ENCODE results near the gene MS4A7.
A peak's percentile ranks its signal among the peaks of the same experiment; 100 is the strongest.
"Not testable (repeated sequence)": the region's sequence is repeated elsewhere in the genome, so short reads cannot be mapped to it uniquely, and the experiment has no call there.

MS4A7 gene

GRCh38 chr11:60363542-60364470 is 14.5 kb upstream of the MS4A7 start:
- no peak overlapping the region for H3K9ac ChIP-seq (ENCODE audit: low read depth, low read length, poor library complexity, severe bottlenecking)
- H3K36me3 ChIP-seq (ENCODE audit: insufficient read depth, low read length): no peaks in the 10 kb centered on the region
- no peaks in the 10 kb centered on the region for H3K79me2 ChIP-seq (ENCODE audit: insufficient read depth, low read length)
- H3K27me3 ChIP-seq (ENCODE audit: insufficient read depth, low read length, poor library complexity, severe bottlenecking): no peaks in the 10 kb centered on the region
- H3K4me2 ChIP-seq (ENCODE audit: low read depth, low read length, poor library complexity, severe bottlenecking): no peak overlapping the region
- peak overlapping the region; percentile 50; the same call in 1 of the 2 replicates for H2AFZ ChIP-seq (ENCODE audit: low read length)
- peaks cover 3% of the 10 kb centered on the region for H3K4me1 ChIP-seq (ENCODE audit: insufficient read depth, low read length, poor library complexity, severe bottlenecking)
- peaks cover 5% of the 10 kb centered on the region; the same call in 1 of the 2 replicates for H3K9me3 ChIP-seq (ENCODE audit: insufficient read depth, low read depth, low read length)
- no peak overlapping the region for H3K4me3 ChIP-seq (ENCODE audit: low read length, poor library complexity, severe bottlenecking)
- no peaks in the 10 kb centered on the region for H4K20me1 ChIP-seq (ENCODE audit: insufficient read depth, low read length, poor library complexity, severe bottlenecking)
- no peaks in the 10 kb centered on the region for H3F3A ChIP-seq (ENCODE audit: low read depth)
- no peaks in the 10 kb centered on the region for H3K9me2 ChIP-seq (replicated peaks; ENCODE audit: low read depth, low read length)
- no peak for TF ChIP-seq EZH2phosphoT487 (IDR thresholded peaks at IDR 0.05; ENCODE audit: borderline replicate concordance)
- peak; percentile 84 for TF ChIP-seq CTCF (conservative IDR thresholded peaks at IDR 0.05; ENCODE audit: low read length)

- not testable (repeated sequence) for H4K20me1 ChIP-seq (ENCODE audit: insufficient read depth, low read length, poor library complexity, severe bottlenecking); H3K4me1 ChIP-seq (ENCODE audit: insufficient read depth, low read length, poor library complexity, severe bottlenecking); H3K4me2 ChIP-seq (ENCODE audit: low read depth, low read length, poor library complexity, severe bottlenecking); H3K9ac ChIP-seq (ENCODE audit: low read depth, low read length, poor library complexity, severe bottlenecking); H2AFZ ChIP-seq (ENCODE audit: low read length); H3F3A ChIP-seq (ENCODE audit: low read depth); H3K79me2 ChIP-seq (ENCODE audit: insufficient read depth, low read length); H3K27me3 ChIP-seq (ENCODE audit: insufficient read depth, low read length, poor library complexity, severe bottlenecking); H3K9me3 ChIP-seq (ENCODE audit: insufficient read depth, low read depth, low read length); H3K4me3 ChIP-seq (ENCODE audit: low read length, poor library complexity, severe bottlenecking); H3K9me2 ChIP-seq (replicated peaks; ENCODE audit: low read depth, low read length); H3K36me3 ChIP-seq (ENCODE audit: insufficient read depth, low read length)
Observed at GRCh38 chr11:60366262-60366904, 11.9 kb upstream of the MS4A7 start.

- no peaks in the 10 kb centered on the region for H3K79me2 ChIP-seq (ENCODE audit: insufficient read depth, low read length)
- no peaks in the 10 kb centered on the region for H3K36me3 ChIP-seq (ENCODE audit: insufficient read depth, low read length)
- H3K9me2 ChIP-seq (replicated peaks; ENCODE audit: low read depth, low read length): no peaks in the 10 kb centered on the region
- H3K9ac ChIP-seq (ENCODE audit: low read depth, low read length, poor library complexity, severe bottlenecking): no peak overlapping the region
- H2AFZ ChIP-seq (ENCODE audit: low read length): no peak overlapping the region
- no peaks in the 10 kb centered on the region for H3F3A ChIP-seq (ENCODE audit: low read depth)
- H3K4me3 ChIP-seq (ENCODE audit: low read length, poor library complexity, severe bottlenecking): no peak overlapping the region
- H4K20me1 ChIP-seq (ENCODE audit: insufficient read depth, low read length, poor library complexity, severe bottlenecking): no peaks in the 10 kb centered on the region
- peaks cover 14% of the 10 kb centered on the region for H3K4me1 ChIP-seq (ENCODE audit: insufficient read depth, low read length, poor library complexity, severe bottlenecking)
- no peaks in the 10 kb centered on the region for H3K9me3 ChIP-seq (ENCODE audit: insufficient read depth, low read depth, low read length)
- H3K4me2 ChIP-seq (ENCODE audit: low read depth, low read length, poor library complexity, severe bottlenecking): no peak overlapping the region
- TF ChIP-seq EZH2phosphoT487 (IDR thresholded peaks at IDR 0.05; ENCODE audit: borderline replicate concordance) (no peak), CTCF (conservative IDR thresholded peaks at IDR 0.05; ENCODE audit: low read length) (no peak)
- no peaks in the 10 kb centered on the region for H3K27me3 ChIP-seq (ENCODE audit: insufficient read depth, low read length, poor library complexity, severe bottlenecking)
Observed at GRCh38 chr11:60367009-60367408, 11.3 kb upstream of the MS4A7 start.
